GM18505 (cell line): ENCODE measurements around the gene PACS2.

Experiments used
- ATAC-seq: cut with Tn5 transposase; IDR thresholded peaks from one replicate; pipeline ENCODE4 v1.9.1; 2021; ENCODE audit not compliant: unreplicated experiment
- POLR2A ChIP-seq: IDR thresholded peaks from 4 replicates; pipeline ENCODE4 v1.6.1; 2011; ENCODE audit warnings: borderline replicate concordance; ENCODE audit not compliant: insufficient read depth, insufficient read length; ENCODE audit errors: extremely low read depth

PACS2 gene

DNA sequence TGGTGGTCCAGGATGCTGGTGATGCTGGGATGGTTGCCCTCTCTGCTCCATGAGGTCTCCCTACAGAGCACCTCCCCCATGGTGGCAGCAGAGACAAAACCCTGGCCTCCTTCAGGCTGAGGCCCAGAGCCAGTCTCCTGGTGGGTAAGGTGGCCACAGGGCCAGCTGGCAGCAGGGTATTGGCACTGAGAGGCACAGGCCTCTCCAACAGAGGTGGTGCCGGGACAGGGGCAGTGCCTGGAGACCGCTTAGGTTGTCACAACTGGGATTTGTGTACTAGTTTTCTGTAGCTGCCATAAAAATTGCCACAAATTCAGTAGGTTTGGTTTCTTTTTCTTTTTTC, 99.0 kb downstream of the PACS2 start:
- no peak for TF ChIP-seq POLR2A
- no peak for ATAC-seq

DNA sequence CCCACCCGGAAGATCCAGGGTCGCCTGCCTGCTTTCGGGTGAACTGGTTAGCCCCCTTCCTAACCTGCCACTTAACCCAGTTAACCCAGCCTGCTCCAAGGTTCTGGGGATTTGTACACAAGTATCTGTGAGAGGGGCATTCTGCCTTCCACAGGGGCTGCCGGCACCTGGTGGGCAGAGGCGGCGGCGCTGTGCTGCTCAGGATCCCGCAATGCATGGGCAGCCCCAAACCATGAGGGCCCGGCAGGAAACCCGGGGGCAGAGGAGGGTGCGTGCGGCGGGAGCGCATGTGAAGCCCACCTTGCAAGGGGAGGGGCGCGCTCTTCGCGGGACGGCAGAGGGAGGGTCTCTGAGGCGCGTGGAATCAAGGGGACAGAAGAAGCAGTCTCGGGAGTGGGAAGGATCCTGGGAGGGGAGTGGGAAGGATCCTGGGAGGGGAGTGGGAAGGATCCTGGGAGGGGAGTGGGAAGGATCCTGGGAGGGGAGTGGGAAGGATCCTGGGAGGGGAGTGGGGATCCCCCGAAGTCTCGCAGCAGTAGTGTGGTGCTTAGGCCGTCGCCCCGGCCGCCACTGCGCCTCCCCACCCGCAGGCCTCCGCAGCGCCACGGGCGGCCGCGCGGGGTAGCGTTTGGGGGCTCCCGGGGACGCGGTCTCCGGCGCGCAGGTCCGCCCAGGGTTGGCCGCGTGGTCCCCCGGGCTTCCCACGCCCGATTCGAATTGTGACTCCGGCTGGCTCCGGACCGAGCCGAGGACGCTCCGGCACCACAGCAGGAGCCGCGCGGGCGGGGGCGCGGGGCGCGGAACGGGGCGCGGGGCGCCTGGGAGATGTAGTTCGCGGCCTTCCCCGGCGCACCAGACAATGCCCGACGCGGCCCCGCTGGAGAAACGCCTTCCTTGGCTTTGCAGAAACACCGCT, 100.2 kb downstream of the PACS2 start:
- ATAC-seq = peak; percentile 61
- no peak for TF ChIP-seq POLR2A

DNA sequence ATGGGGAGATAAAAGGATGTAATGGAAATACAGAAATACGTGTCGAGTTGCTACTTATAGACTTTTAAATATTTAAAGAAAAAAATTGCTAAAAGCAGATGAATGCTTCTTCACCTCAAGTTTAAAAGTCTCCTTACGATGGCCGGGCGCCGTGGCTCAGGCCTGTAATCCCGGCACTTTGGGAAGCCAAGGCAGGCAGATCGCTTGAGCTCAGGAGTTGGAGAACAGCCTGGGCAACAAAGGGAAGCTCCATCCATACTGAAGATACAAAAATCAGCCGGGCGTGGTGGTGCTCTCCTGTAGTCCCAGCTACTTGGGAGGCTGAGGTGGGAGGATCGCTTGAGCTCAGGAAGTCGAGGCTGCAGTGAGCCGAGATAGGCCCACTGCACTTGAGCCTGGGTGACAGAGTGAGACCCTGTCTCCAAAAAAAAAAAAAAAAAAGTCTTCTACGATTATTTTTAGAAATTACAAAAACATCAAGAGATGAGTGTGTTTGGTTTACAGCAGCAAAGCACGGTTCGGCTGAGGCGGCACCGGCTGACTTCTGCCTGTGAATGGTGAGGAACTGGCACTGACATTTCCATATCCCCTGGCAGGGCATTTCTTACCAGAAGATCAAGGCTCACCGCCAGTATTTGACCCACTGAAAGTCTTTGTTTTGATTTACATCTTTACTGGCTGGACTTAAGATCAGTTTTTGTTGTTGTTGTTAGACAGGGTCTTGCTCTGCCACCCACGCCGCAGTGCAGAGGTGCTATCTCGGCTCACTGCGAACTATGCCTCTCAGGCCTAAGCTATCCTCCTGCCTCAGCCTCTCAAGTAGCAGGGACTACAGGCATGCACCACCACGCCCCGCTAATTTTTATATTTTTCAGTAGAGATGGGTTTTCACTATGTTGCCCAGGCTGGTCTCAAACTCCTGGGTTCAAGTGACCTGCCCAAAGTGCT, 101.2 kb downstream of the PACS2 start:
- ATAC-seq = no peak
- no peak for TF ChIP-seq POLR2A

- TF ChIP-seq POLR2A = no peak
- no peak for ATAC-seq
These were observed 102.1 kb downstream of the PACS2 start for GRCh38 chr14:105416671-105417070.

- no peak for TF ChIP-seq POLR2A
- ATAC-seq = no peak
These were observed 103.2 kb downstream of the PACS2 start for GRCh38 chr14:105417690-105418121.

DNA sequence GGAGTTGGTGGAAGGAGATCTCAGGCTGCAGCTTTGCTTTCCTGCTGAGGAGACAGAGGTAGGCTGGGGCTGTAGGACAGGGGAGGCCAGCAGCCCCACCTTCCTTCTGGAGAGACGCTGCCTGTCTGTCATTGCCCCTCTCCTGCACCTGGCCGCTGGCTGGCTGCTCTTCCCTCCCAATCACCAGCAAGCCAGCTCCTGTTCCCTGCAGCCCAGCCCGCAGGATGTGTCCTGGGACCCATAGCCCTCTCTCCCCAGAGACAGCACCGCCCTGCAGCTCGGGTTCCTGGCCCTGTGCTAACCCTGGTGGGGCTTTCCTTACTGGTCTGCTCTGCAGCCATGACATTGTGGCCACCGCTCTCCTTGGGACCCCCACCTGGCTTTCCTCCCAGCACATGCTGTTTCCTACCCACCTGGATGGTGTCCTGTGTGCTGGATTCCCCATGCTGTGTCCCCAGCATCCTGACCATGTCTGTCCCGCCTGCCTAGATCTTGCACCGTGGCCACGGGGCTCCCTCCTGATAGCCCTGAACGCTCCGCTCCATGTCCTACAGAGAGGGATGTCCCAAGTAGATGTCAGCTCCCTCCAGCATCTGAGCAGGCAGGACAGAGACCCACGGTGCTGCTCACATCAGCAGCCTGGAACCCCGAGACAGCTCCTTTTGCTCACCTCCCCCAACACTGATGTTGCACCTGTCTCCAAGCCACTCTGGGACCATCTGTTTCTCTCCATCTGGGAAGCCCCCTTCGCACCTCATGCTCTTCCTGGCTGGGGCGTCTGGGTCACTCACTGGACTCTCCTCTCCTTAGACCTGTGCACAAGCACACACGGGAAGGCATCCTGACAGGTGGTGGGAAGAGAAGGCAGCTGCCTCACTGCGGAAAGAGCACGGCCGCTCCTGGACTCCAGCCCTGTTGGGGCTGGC, 104.0 kb downstream of the PACS2 start:
- no peak for TF ChIP-seq POLR2A
- no peak for ATAC-seq

DNA sequence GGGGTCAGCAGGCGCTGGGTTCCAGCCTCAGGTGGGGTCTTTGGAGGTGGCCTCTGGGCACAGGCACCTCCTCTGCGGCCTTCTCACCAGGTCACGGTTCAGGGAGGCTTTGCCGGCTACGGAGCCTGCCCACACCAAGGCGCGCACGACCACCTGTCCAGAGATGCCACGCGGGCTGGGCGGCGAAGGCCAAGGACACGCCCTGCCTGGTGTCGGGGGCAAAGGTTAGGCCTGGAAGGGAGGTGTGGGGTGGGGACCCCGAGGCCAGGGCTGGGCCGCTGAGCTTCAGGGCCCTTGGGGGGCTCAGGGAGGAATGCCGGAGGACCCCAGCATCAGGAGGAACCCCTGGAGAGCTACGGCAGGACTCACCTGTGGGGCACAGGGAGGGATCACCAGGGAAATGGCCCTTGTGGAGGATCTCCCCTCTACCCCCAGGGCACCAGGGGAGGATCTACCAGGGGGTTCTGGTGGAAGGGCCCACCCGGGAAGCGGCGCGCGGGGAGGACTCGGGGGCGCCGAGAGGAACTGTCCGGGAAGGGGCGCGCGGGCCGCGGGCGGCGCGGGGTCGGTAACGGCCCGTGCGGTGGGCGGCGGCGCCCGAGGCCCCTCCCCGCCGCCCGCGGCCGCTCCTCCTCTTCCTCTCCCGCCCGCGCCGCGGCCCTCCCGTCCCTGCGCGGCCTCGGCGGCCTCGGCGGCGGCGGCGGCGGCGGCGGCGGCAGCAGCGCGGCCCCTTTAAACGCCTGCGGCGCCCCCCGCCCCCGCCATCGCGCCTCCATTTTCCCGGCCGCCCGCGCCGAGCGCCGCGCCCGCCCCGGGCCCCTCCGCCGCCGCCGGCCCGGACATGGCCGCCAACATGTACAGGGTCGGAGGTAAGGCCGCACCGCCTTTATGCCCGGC, 104.9 kb downstream of the PACS2 start, which contains the start of gene MTA1:
MTA1 (plus strand) TSS at position 633 of the 897 bp plus-strand sequence; CDS start at position 842, 209 bp downstream.
- peak; percentile 42 for TF ChIP-seq POLR2A
- no peak for ATAC-seq

DNA sequence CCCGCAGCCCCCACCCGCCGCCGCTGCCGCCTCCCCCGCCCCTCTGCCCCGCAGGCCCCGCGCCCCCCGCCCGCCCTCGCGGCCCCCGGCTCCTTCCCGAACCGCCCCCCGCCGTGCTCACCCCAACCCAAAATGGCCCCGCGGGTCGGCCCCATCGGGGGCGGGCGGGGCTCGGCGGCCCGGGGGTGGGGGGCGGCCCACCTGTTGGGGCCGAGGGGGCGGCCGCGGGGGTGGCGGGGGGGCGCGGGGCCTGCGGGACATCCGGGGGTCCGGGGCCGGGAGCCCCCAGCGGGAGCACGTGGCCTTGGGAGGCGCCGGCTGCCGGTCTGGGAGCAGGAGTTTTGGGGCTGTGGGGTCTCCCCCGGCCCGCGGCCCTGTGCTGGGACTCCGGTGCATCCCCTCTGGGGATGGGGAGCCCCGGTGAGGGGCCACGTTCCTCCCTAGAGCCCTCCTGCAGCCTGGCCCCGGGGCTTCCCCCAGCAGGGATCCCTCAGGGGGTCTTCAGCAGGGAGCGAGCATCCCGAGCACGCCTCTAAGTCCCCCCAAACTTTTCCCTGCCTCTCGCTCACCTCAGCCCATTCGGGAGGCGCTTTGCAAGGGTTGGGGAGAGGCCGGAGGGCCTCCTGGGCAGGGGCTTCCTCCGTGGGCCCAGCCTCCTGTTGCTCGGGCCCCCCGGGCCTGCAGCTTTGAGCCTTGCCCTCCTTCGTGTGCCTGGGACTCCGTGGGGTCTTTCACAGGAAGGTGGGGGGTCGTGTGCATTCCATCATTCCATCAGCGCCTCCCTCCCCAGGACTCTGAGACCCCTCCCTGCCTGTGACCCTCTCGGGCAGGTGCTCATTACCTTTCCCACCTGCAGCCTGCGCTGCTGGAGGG, 105.8 kb downstream of the PACS2 start:
- TF ChIP-seq POLR2A = no peak
- ATAC-seq = no peak

- no peak for TF ChIP-seq POLR2A
- ATAC-seq = no peak
These were observed 106.6 kb downstream of the PACS2 start for GRCh38 chr14:105420974-105421674.
